Spleen (tissue), 11 donors: ENCODE results near the gene HNRNPDL. TPM values are rescaled to one million over a fixed set of nuclear protein-coding genes. Genes with fewer than 3 reads are reported as not detected.

ENCODE experiments used
- DNase-seq: peaks from one replicate; pipeline ENCODE4 v3.0.0-alpha.2; 2020
- H3K27ac ChIP-seq, 8 donors: fragments of 200-600 bp; sonication (generic) in 7 of 8; 1 replicate in 4 of 8; 2 replicates in 4 of 8; pipeline versions ENCODE4 v1.5.0 to v1.8.0; 2016 to 2021; ENCODE audit warnings: inconsistent platforms in 4 of 8, mild to moderate bottlenecking in 4 of 8, moderate library complexity in 1 of 8
- H3K27me3 ChIP-seq, 7 donors: fragments of 200-600 bp; sonication (generic) in 6 of 7; replicated peaks in 1 of 7; 1 replicate in 4 of 7; 2 replicates in 3 of 7; pipeline versions ENCODE4 v1.5.0 to v1.8.0; 2016 to 2021; ENCODE audit warnings: inconsistent platforms in 3 of 7, mild to moderate bottlenecking in 1 of 7
- H3K36me3 ChIP-seq, 6 donors: fragments of 200-600 bp; sonication (generic) in 5 of 6; 1 replicate in 4 of 6; 2 replicates in 2 of 6; pipeline versions ENCODE4 v1.5.0 to v1.8.0; 2016 to 2021; ENCODE audit warnings: inconsistent platforms in 2 of 6
- H3K4me1 ChIP-seq, 6 donors: fragments of 200-600 bp; sonication (generic) in 5 of 6; 1 replicate in 3 of 6; 2 replicates in 3 of 6; pipeline versions ENCODE4 v1.5.0 to v1.8.0; 2016 to 2021; ENCODE audit warnings: inconsistent platforms in 3 of 6
- H3K4me3 ChIP-seq, 8 donors: fragments of 200-600 bp; sonication (generic) in 7 of 8; 1 replicate in 4 of 8; 2 replicates in 4 of 8; pipeline versions ENCODE4 v1.5.0 to v1.8.0; 2016 to 2021; ENCODE audit warnings: inconsistent platforms in 4 of 8, mild to moderate bottlenecking in 4 of 8, moderate library complexity in 2 of 8
- H3K9me3 ChIP-seq, 8 donors: fragments of 200-600 bp; sonication (generic) in 7 of 8; 1 replicate in 4 of 8; 2 replicates in 4 of 8; pipeline versions ENCODE4 v1.5.0 to v1.8.0; 2016 to 2021; ENCODE audit warnings: inconsistent platforms in 4 of 8
- CTCF ChIP-seq, 11 experiments: fragments of 200-600 bp in 7 of 11; fragments of 450-650 bp in 4 of 11; sonication (generic) in 4 of 11; IDR thresholded peaks in 8 of 11; conservative IDR thresholded peaks in 3 of 11; 1 replicate in 7 of 11; 2 replicates in 4 of 11; pipeline versions ENCODE4 v1.4.0 to v1.8.0; 2016 to 2021; ENCODE audit warnings: antibody characterized with exemption in 11 of 11, inconsistent platforms in 4 of 11, mild to moderate bottlenecking in 1 of 11
- POLR2A ChIP-seq, 3 donors: fragments of 450-650 bp; IDR thresholded peaks; one replicate each; pipeline ENCODE4 v1.5.1; 2017; ENCODE audit warnings: antibody characterized with exemption in 3 of 3, mild to moderate bottlenecking in 1 of 3
- POLR2AphosphoS5 ChIP-seq, 3 donors: sonication (generic); formaldehyde crosslinking; IDR thresholded peaks; one replicate each; pipeline ENCODE4 v1.5.1; 2017; ENCODE audit warnings: antibody characterized with exemption in 3 of 3
- WGBS, 5 donors: extraction: QIAGEN DNeasy Blood & Tissue Kit in 3 of 5; methylation state at CpG; one replicate each; pipeline versions ENCODE4 v1.1.5 to v1.1.7; 2013 to 2018; 5-methylcytosine and 5-hydroxymethylcytosine counted together
- intact Hi-C: fragments of 100-400 bp; cut with DNase I; formaldehyde crosslinking; loops from one replicate; pipeline ENCODE4 v1.15.0; 2023; ENCODE audit warnings: low total_unique reads
- polyA plus RNA-seq, 3 donors: library from polyadenylated mRNA; stranded (reverse); fragments of 200-250 nt; gene quantifications; one replicate each; pipeline ENCODE4 v1.2.1, GENCODE V29; 2013
- total RNA-seq, 7 donors: library from RNA; depleted of rRNA in 3 of 7; stranded (reverse); fragments of >200 nt in 3 of 7; fragmentation: NEBNext Ultra II Directional in 4 of 7; extraction: Animal tissue kit (Norgen Biotek cat#: 25700) in 4 of 7; gene quantifications; one replicate each; pipeline versions ENCODE4 v1.1.0 to v1.2.1, GENCODE V29; 2016 to 2021
- donor health status: healthy with polysubstance abuse.
- donor health status: DM: no; HTN: no; CAD: no; lungs with moderate emphysema.
- donor health status: DM: no; HTN: no; CAD: no.
- donor health status: Bipolar disorder and iron deficiency.
- donor health status: healthy.
- donor health status: DM: no; HTN: no; CAD: no.
- donor health status: DM: yes; HTN: yes; CAD: no.

Gene HNRNPDL
- total and polyA plus RNA-seq, 10 donors: 164 to 229 (median 208) TPM

- intact Hi-C loops: no loop called here
- Histone ChIP-seq H3K9me3 (no peaks in the 10 kb centered on the region), H3K27me3 (no peaks in the 10 kb centered on the region), H3K4me3 (no peak overlapping the region), H3K4me1 (peaks cover 0 to 64% (median 14%) of the 10 kb centered on the region in 6 donors), H3K36me3 (peaks cover 0 to 36% (median 0%) of the 10 kb centered on the region in 6 donors), H3K27ac (no peak overlapping the region)
- no peak for DNase-seq
- TF ChIP-seq POLR2A (IDR thresholded peaks at IDR 0.05): no peak
- no peak for TF ChIP-seq CTCF (IDR thresholded peaks at IDR 0.05 in 8 of 11, conservative IDR thresholded peaks at IDR 0.05 in 3 of 11)
- no peak for TF ChIP-seq POLR2AphosphoS5 (IDR thresholded peaks at IDR 0.05)
- 82 to 98% (median 90%) methylated on average over 2 of the region's 2 CpGs for WGBS, 5 donors
These were observed 8.8 kb upstream of the HNRNPDL start for GRCh38 chr4:82439088-82439487.

DNA sequence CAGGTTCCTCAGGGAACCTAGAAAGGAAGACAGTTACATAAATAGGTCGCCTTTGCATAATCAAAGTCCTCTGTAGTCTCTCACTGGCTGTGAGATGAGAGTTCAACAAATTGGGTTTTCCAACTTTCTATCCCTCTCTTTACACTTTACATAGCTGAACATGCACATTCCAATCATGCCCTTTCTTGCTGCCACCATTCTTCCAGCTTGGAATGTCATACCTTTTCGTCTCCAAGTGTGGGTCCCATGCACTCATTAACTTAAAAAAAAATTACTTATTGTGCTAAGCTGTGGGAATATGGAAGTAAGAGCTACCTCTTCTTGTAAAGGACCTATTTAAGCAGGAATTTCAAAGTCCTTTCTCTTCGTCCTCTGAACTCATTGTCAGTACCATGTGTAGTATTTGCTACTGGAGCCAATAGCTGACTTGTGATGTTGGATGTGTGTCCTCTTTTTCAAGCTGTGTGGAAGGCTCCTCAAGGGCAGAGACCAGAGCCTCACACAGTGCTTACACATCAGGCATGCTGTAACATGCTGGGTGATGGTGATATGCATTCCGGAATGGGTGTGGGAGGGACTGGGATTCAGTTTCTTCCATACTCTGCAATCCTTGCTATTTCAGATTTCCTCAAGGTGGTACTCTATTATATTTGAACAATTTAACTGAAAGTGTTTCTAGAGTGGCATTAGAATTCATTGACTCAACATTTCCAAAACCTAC lies 7.2 kb upstream of the HNRNPDL start:
- no peak for TF ChIP-seq POLR2A (IDR thresholded peaks at IDR 0.05)
- TF ChIP-seq POLR2AphosphoS5 (IDR thresholded peaks at IDR 0.05): no peak
- TF ChIP-seq CTCF (IDR thresholded peaks at IDR 0.05 in 8 of 11, conservative IDR thresholded peaks at IDR 0.05 in 3 of 11): no peak
- intact Hi-C loops: no loop called here
- H3K4me1 ChIP-seq: peaks cover 7 to 81% (median 22%) of the 10 kb centered on the region in 6 donors
- peaks cover 0 to 25% (median 0%) of the 10 kb centered on the region in 6 donors for H3K36me3 ChIP-seq
- H3K27me3 ChIP-seq: no peaks in the 10 kb centered on the region
- DNase-seq: no peak
- WGBS, 5 donors: 83 to 93% (median 90%) methylated on average over 4 of the region's 4 CpGs
- H3K4me3 ChIP-seq: no peak overlapping the region
- H3K9me3 ChIP-seq: no peaks in the 10 kb centered on the region
- no peak overlapping the region for H3K27ac ChIP-seq

DNA sequence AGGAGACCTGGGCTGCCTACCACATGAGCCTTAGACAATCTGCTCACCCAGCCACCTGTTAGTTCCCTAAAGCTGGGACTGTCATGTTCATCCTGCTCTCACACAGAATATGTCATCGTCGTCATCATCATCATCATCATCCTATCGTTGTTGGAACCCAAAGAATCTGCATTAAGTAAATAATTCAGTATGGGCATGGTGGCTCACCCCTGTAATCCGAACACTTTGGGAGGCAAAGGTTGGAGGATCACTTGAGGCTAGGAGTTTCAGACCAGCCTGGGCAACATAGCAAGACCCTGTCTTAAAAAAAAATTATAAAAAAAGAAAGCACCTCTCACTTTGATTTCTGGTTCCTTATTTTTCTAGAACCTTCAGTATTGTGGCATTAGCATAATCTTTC lies 6.5 kb upstream of the HNRNPDL start:
- WGBS, 5 donors: 94 to 99% (median 95%) methylated on average over 4 of the region's 4 CpGs
- H3K4me3 ChIP-seq: no peak overlapping the region
- H3K27me3 ChIP-seq: no peaks in the 10 kb centered on the region
- peaks cover 13 to 87% (median 28%) of the 10 kb centered on the region in 6 donors for H3K4me1 ChIP-seq
- H3K36me3 ChIP-seq: peaks cover 0 to 25% (median 0%) of the 10 kb centered on the region in 6 donors
- no peaks in the 10 kb centered on the region for H3K9me3 ChIP-seq
- intact Hi-C loops: no loop called here
- no peak for DNase-seq
- TF ChIP-seq CTCF (IDR thresholded peaks at IDR 0.05 in 8 of 11, conservative IDR thresholded peaks at IDR 0.05 in 3 of 11): no peak
- TF ChIP-seq POLR2AphosphoS5 (IDR thresholded peaks at IDR 0.05): no peak
- no peak for TF ChIP-seq POLR2A (IDR thresholded peaks at IDR 0.05)
- no peak overlapping the region for H3K27ac ChIP-seq

DNA sequence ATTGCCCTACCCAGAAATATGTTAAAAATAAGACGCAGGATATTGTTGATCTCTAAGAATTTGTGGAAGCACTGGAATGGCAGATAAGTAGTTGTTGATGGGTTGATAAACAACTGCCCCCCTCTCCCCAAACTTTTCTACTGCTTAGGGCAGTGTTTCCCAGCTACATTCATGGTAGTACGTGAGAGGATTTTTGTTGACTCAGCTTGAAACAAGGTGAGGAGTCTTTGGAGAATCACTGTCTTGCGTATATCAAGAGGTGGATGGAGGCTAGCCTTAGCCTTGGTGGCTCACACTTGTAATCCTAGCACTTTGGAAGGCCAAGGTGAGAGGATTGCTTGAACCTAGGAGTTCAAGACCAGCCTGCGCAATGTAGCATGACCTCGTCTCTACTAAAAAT lies 5.9 kb upstream of the HNRNPDL start:
- intact Hi-C loops: no loop called here
- WGBS, 5 donors: 90 to 96% (median 94%) methylated on average over 5 of the region's 5 CpGs
- Histone ChIP-seq H3K36me3 (peaks cover 0 to 25% (median 0%) of the 10 kb centered on the region in 6 donors), H3K9me3 (no peaks in the 10 kb centered on the region), H3K27ac (no peak overlapping the region), H3K27me3 (no peaks in the 10 kb centered on the region), H3K4me1 (peaks cover 20 to 87% (median 35%) of the 10 kb centered on the region in 6 donors), H3K4me3 (no peak overlapping the region)
- DNase-seq: no peak
- no peak for TF ChIP-seq POLR2A (IDR thresholded peaks at IDR 0.05)
- no peak for TF ChIP-seq CTCF (IDR thresholded peaks at IDR 0.05 in 8 of 11, conservative IDR thresholded peaks at IDR 0.05 in 3 of 11)
- no peak for TF ChIP-seq POLR2AphosphoS5 (IDR thresholded peaks at IDR 0.05)
